Osteocyte (in vitro differentiated cells): ENCODE measurements around the gene RHOBTB3. TPM values are rescaled to one million over a fixed set of nuclear protein-coding genes. Genes with fewer than 3 reads are reported as not detected.

Experiments used
- DNase-seq: peaks from one replicate; pipeline ENCODE4 v3.0.0; 2021; ENCODE audit warnings: mixed read lengths; ENCODE audit not compliant: unreplicated experiment; ENCODE audit errors: extremely low spot score
- H3K27ac Mint-ChIP-seq: one replicate; pipeline ENCODE4 v1.8.0; 2021; ENCODE audit warnings: mild to moderate bottlenecking, mixed read lengths; ENCODE audit not compliant: unreplicated experiment
- H3K27me3 Mint-ChIP-seq: one replicate; pipeline ENCODE4 v1.8.0; 2021; ENCODE audit warnings: mixed read lengths; ENCODE audit not compliant: unreplicated experiment
- H3K36me3 Mint-ChIP-seq: one replicate; pipeline ENCODE4 v1.8.0; 2021; ENCODE audit warnings: mixed read lengths; ENCODE audit not compliant: unreplicated experiment
- H3K4me1 Mint-ChIP-seq: one replicate; pipeline ENCODE4 v1.8.0; 2021; ENCODE audit warnings: mixed read lengths; ENCODE audit not compliant: unreplicated experiment
- H3K4me3 Mint-ChIP-seq: one replicate; pipeline ENCODE4 v1.8.0; 2021; ENCODE audit warnings: mild to moderate bottlenecking, moderate library complexity, mixed read lengths; ENCODE audit not compliant: unreplicated experiment
- H3K9me3 Mint-ChIP-seq: one replicate; pipeline ENCODE4 v1.8.0; 2021; ENCODE audit warnings: mixed read lengths; ENCODE audit not compliant: unreplicated experiment
- CTCF ChIP-seq: fragments of 200-600 bp; sonication (generic); IDR thresholded peaks from 2 replicates; pipeline ENCODE4 v1.5.0; 2021; ENCODE audit warnings: antibody characterized with exemption, mild to moderate bottlenecking, moderate library complexity
- total RNA-seq: library from RNA; stranded (reverse); gene quantifications from 2 replicates; pipeline ENCODE4 v1.2.1, GENCODE V29; 2021

The RHOBTB3 gene
- total RNA-seq, 1 donor from 2014 or later: 190 TPM

GRCh38 chr5:95782181-95782580 lies 51.0 kb downstream of the RHOBTB3 start:
- Mint-ChIP-seq H3K27me3 (no peaks in the 10 kb centered on the region), H3K36me3 (peaks cover 59% of the 10 kb centered on the region), H3K27ac (no peak overlapping the region), H3K4me1 (peaks cover 15% of the 10 kb centered on the region), H3K9me3 (no peaks in the 10 kb centered on the region), H3K4me3 (no peak overlapping the region)
- no peak for DNase-seq
- TF ChIP-seq CTCF: no peak

- no peak for TF ChIP-seq CTCF
- no peak overlapping the region for H3K4me3 Mint-ChIP-seq
- H3K9me3 Mint-ChIP-seq: no peaks in the 10 kb centered on the region
- H3K4me1 Mint-ChIP-seq: peaks cover 14% of the 10 kb centered on the region
- no peak overlapping the region for H3K27ac Mint-ChIP-seq
- no peak for DNase-seq
- H3K36me3 Mint-ChIP-seq: peaks cover 65% of the 10 kb centered on the region
- H3K27me3 Mint-ChIP-seq: no peaks in the 10 kb centered on the region
Measured at GRCh38 chr5:95783661-95784060, 52.5 kb downstream of the RHOBTB3 start.

- Mint-ChIP-seq H3K27me3 (no peaks in the 10 kb centered on the region), H3K36me3 (peaks cover 65% of the 10 kb centered on the region), H3K4me3 (no peak overlapping the region), H3K27ac (no peak overlapping the region), H3K9me3 (no peaks in the 10 kb centered on the region), H3K4me1 (peaks cover 14% of the 10 kb centered on the region)
- DNase-seq: no peak
- TF ChIP-seq CTCF: no peak
Measured at GRCh38 chr5:95784514-95785302, 53.6 kb downstream of the RHOBTB3 start.

GRCh38 chr5:95786821-95787418 lies 55.8 kb downstream of the RHOBTB3 start:
- H3K9me3 Mint-ChIP-seq: no peaks in the 10 kb centered on the region
- DNase-seq: no peak
- H3K4me1 Mint-ChIP-seq: peaks cover 5% of the 10 kb centered on the region
- peaks cover 72% of the 10 kb centered on the region for H3K36me3 Mint-ChIP-seq
- no peak for TF ChIP-seq CTCF
- H3K4me3 Mint-ChIP-seq: no peak overlapping the region
- H3K27ac Mint-ChIP-seq: no peak overlapping the region
- no peaks in the 10 kb centered on the region for H3K27me3 Mint-ChIP-seq

- H3K27ac Mint-ChIP-seq: no peak overlapping the region
- no peak overlapping the region for H3K4me3 Mint-ChIP-seq
- no peak for DNase-seq
- peaks cover 5% of the 10 kb centered on the region for H3K4me1 Mint-ChIP-seq
- no peaks in the 10 kb centered on the region for H3K27me3 Mint-ChIP-seq
- no peaks in the 10 kb centered on the region for H3K9me3 Mint-ChIP-seq
- TF ChIP-seq CTCF: no peak
- peaks cover 72% of the 10 kb centered on the region for H3K36me3 Mint-ChIP-seq
Measured at GRCh38 chr5:95788493-95788892, 57.4 kb downstream of the RHOBTB3 start.
